Dermis blood vessel endothelial cell (primary cell): ENCODE measurements around the gene TECTA. TPM values are rescaled to one million over a fixed set of nuclear protein-coding genes. Genes with fewer than 3 reads are reported as not detected.
"Not testable (repeated sequence)": the region's sequence is repeated elsewhere in the genome, so short reads cannot be mapped to it uniquely, and the experiment has no call there.

Source experiments
- DNase-seq: peaks from one replicate; pipeline ENCODE4 v3.0.0; 2010
- total RNA-seq: library from RNA; depleted of rRNA; stranded (reverse); fragments of >200 nt; gene quantifications from 2 replicates; pipeline ENCODE4 v1.2.3, GENCODE V29; 2014

The TECTA gene
- total RNA-seq, 1 donor from 2014 or later: 0.51 TPM

GRCh38 chr11:121091492-121092152 lies 9.4 kb upstream of the TECTA start:
- no peak for DNase-seq

- no peak for DNase-seq
Measured at GRCh38 chr11:121095561-121095960, 5.5 kb upstream of the TECTA start.

GRCh38 chr11:121099364-121099763 lies 1.7 kb upstream of the TECTA start:
- DNase-seq: no peak

- DNase-seq: no peak
Measured at GRCh38 chr11:121099885-121100284, 1.2 kb upstream of the TECTA start.

GRCh38 chr11:121104312-121104762 lies 3.3 kb downstream of the TECTA start:
- DNase-seq: no peak

- DNase-seq: no peak
Measured at GRCh38 chr11:121105063-121105480, 4.0 kb downstream of the TECTA start.

- no peak for DNase-seq
Measured at GRCh38 chr11:121105481-121106195, 4.6 kb downstream of the TECTA start.

- DNase-seq: no peak
Measured at GRCh38 chr11:121106812-121107211, 5.8 kb downstream of the TECTA start.

GRCh38 chr11:121108413-121108812 lies 7.4 kb downstream of the TECTA start:
- no peak for DNase-seq

GRCh38 chr11:121109471-121109870 lies 8.4 kb downstream of the TECTA start:
- no peak for DNase-seq

GRCh38 chr11:121109916-121110586 lies 9.0 kb downstream of the TECTA start:
- no peak for DNase-seq

- no peak for DNase-seq
Measured at GRCh38 chr11:121110871-121111724, 10.1 kb downstream of the TECTA start.

GRCh38 chr11:121112498-121113455 lies 11.7 kb downstream of the TECTA start:
- DNase-seq: peak; percentile 75

GRCh38 chr11:121113611-121114010 lies 12.6 kb downstream of the TECTA start:
- no peak for DNase-seq

- DNase-seq: not testable (repeated sequence)
Measured at GRCh38 chr11:121115024-121115423, 14.0 kb downstream of the TECTA start.

GRCh38 chr11:121117788-121118187 lies 16.7 kb downstream of the TECTA start:
- peak; percentile 84 for DNase-seq

GRCh38 chr11:121119440-121119839 lies 18.4 kb downstream of the TECTA start:
- DNase-seq: no peak

GRCh38 chr11:121122328-121122727 lies 21.3 kb downstream of the TECTA start:
- no peak for DNase-seq

- no peak for DNase-seq
Measured at GRCh38 chr11:121123496-121124069, 22.5 kb downstream of the TECTA start.

GRCh38 chr11:121127809-121128208 lies 26.8 kb downstream of the TECTA start:
- no peak for DNase-seq
